OCI-LY1 (cell line): ENCODE results near the gene JAG1.

Source experiments
- H2AFZ ChIP-seq: fragments of 200-600 bp; sonication (generic), shearing (Covaris generic); 2 replicates; pipeline ENCODE4 v1.6.0; 2014; ENCODE audit warnings: antibody characterized with exemption, mild to moderate bottlenecking, low read length
- H3F3A ChIP-seq: fragments of 200-600 bp; sonication (generic), shearing (Covaris generic); 2 replicates; pipeline ENCODE4 v1.6.0; 2014; ENCODE audit warnings: mild to moderate bottlenecking, antibody characterized with exemption, low read length, moderate library complexity; ENCODE audit not compliant: insufficient read depth
- H3K27ac ChIP-seq: fragments of 200-600 bp; sonication (generic); 2 replicates; pipeline ENCODE4 v1.5.1; 2014; ENCODE audit warnings: low read length, mixed run types, mild to moderate bottlenecking, low read depth; ENCODE audit not compliant: poor library complexity, severe bottlenecking
- H3K27me3 ChIP-seq: fragments of 200-600 bp; sonication (generic); 2 replicates; pipeline ENCODE4 v1.6.0; 2014; ENCODE audit warnings: antibody characterized with exemption, mild to moderate bottlenecking, low read length, moderate library complexity; ENCODE audit not compliant: insufficient read depth
- H3K36me3 ChIP-seq: fragments of 200-600 bp; sonication (generic); 2 replicates; pipeline ENCODE4 v1.6.1; 2014; ENCODE audit warnings: mild to moderate bottlenecking, antibody characterized with exemption, low read length, moderate library complexity, mixed read lengths; ENCODE audit not compliant: insufficient read depth
- H3K4me1 ChIP-seq: fragments of 200-600 bp; sonication (generic); 2 replicates; pipeline ENCODE4 v1.5.1; 2014; ENCODE audit warnings: mild to moderate bottlenecking, low read length, moderate library complexity; ENCODE audit not compliant: insufficient read depth, severe bottlenecking
- H3K4me2 ChIP-seq: fragments of 200-600 bp; sonication (generic), shearing (Covaris generic); 2 replicates; pipeline ENCODE4 v1.6.1; 2014; ENCODE audit warnings: low read length
- H3K4me3 ChIP-seq: fragments of 200-600 bp; sonication (generic); 2 replicates; pipeline ENCODE4 v1.5.1; 2014; ENCODE audit warnings: low read length, low read depth, mild to moderate bottlenecking, mixed read lengths; ENCODE audit not compliant: poor library complexity, severe bottlenecking
- H3K79me2 ChIP-seq: fragments of 200-600 bp; shearing (Covaris generic); 2 replicates; pipeline ENCODE4 v1.6.1; 2016; ENCODE audit warnings: mixed run types, low read length, mixed read lengths; ENCODE audit not compliant: insufficient read depth
- H3K9ac ChIP-seq: fragments of 200-600 bp; sonication (generic), shearing (Covaris generic); 2 replicates; pipeline ENCODE4 v1.6.1; 2014; ENCODE audit warnings: mild to moderate bottlenecking, low read length, mixed read lengths
- H3K9me2 ChIP-seq: fragments of 200-600 bp; sonication (generic), shearing (Covaris generic); 2 replicates; pipeline ENCODE4 v1.6.1; 2014; ENCODE audit warnings: low read depth, mild to moderate bottlenecking, low read length, mixed read lengths
- H3K9me3 ChIP-seq: fragments of 200-600 bp; shearing (Covaris generic); 2 replicates; pipeline ENCODE4 v1.6.1; 2014; ENCODE audit warnings: low read length, mixed read lengths
- H4K20me1 ChIP-seq: fragments of 200-600 bp; sonication (generic), shearing (Covaris generic); 2 replicates; pipeline ENCODE4 v1.6.0; 2016; ENCODE audit warnings: mild to moderate bottlenecking, low read length; ENCODE audit not compliant: insufficient read depth
- EZH2 ChIP-seq: fragments of 200-600 bp; sonication (generic), shearing (Covaris generic); IDR thresholded peaks from 2 replicates; pipeline ENCODE4 v1.8.0; 2017; ENCODE audit warnings: borderline replicate concordance, mixed run types, mild to moderate bottlenecking, antibody characterized with exemption, low read length, moderate library complexity, mixed read lengths
- TF ChIP-seq, protein P1 (sequence below): fragments of 200-600 bp; sonication (generic), shearing (Covaris generic); IDR thresholded peaks from 2 replicates; pipeline ENCODE4 v1.5.1; 2017; ENCODE audit warnings: mild to moderate bottlenecking, antibody characterized with exemption, low read length, moderate library complexity, mixed read lengths

The JAG1 gene

GRCh38 chr20:10667560-10668167 lies 6.1 kb downstream of the JAG1 start:
- H3K27me3 ChIP-seq = no peaks in the 10 kb centered on the region; the same call in 1 of the 2 replicates
- H3K9ac ChIP-seq = no peak overlapping the region
- H3F3A ChIP-seq = no peaks in the 10 kb centered on the region
- no peaks in the 10 kb centered on the region for H3K79me2 ChIP-seq
- H4K20me1 ChIP-seq = no peaks in the 10 kb centered on the region
- no peak overlapping the region for H2AFZ ChIP-seq
- H3K4me1 ChIP-seq = peaks cover 32% of the 10 kb centered on the region
- H3K36me3 ChIP-seq = no peaks in the 10 kb centered on the region
- no peak overlapping the region for H3K27ac ChIP-seq
- no peaks in the 10 kb centered on the region for H3K9me3 ChIP-seq
- no peak overlapping the region for H3K4me3 ChIP-seq
- no peak for TF ChIP-seq EZH2
- TF ChIP-seq, protein P1, sequence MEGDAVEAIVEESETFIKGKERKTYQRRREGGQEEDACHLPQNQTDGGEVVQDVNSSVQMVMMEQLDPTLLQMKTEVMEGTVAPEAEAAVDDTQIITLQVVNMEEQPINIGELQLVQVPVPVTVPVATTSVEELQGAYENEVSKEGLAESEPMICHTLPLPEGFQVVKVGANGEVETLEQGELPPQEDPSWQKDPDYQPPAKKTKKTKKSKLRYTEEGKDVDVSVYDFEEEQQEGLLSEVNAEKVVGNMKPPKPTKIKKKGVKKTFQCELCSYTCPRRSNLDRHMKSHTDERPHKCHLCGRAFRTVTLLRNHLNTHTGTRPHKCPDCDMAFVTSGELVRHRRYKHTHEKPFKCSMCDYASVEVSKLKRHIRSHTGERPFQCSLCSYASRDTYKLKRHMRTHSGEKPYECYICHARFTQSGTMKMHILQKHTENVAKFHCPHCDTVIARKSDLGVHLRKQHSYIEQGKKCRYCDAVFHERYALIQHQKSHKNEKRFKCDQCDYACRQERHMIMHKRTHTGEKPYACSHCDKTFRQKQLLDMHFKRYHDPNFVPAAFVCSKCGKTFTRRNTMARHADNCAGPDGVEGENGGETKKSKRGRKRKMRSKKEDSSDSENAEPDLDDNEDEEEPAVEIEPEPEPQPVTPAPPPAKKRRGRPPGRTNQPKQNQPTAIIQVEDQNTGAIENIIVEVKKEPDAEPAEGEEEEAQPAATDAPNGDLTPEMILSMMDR = no peak
- no peak overlapping the region for H3K4me2 ChIP-seq
- no peaks in the 10 kb centered on the region for H3K9me2 ChIP-seq

DNA sequence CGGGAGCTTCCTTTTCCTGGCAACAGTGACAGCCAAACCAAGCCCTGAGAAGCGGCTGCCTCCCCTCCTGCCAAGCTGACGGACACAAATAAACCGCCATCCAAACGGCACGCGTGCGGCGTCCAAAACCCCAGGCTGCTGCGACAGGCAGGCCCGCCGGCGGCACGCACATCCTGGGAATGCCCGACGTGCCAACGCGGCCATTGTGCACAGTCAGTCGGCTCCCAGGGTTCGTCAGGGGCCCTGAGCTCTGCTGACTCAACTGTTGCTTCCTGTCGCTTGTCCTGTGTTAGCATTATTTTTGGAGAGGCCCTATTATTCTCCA lies 6.8 kb downstream of the JAG1 start:
- Histone ChIP-seq H4K20me1 (no peaks in the 10 kb centered on the region), H3K27ac (no peak overlapping the region), H3K27me3 (no peaks in the 10 kb centered on the region; the same call in 1 of the 2 replicates), H3K36me3 (no peaks in the 10 kb centered on the region), H3K4me3 (no peak overlapping the region), H3K9me2 (no peaks in the 10 kb centered on the region), H3K79me2 (no peaks in the 10 kb centered on the region), H3K4me2 (no peak overlapping the region), H3F3A (no peaks in the 10 kb centered on the region), H3K9ac (no peak overlapping the region), H2AFZ (no peak overlapping the region), H3K4me1 (peaks cover 25% of the 10 kb centered on the region), H3K9me3 (no peaks in the 10 kb centered on the region)
- TF ChIP-seq, protein P1 = no peak
- no peak for TF ChIP-seq EZH2

- H3K27ac ChIP-seq = no peak overlapping the region
- no peaks in the 10 kb centered on the region for H3K9me3 ChIP-seq
- no peak overlapping the region for H3K4me2 ChIP-seq
- H2AFZ ChIP-seq = no peak overlapping the region
- no peaks in the 10 kb centered on the region for H3K36me3 ChIP-seq
- H3K27me3 ChIP-seq = no peaks in the 10 kb centered on the region; the same call in 1 of the 2 replicates
- no peak for TF ChIP-seq EZH2
- TF ChIP-seq, protein P1 = no peak
- H3K9me2 ChIP-seq = no peaks in the 10 kb centered on the region
- H3K79me2 ChIP-seq = no peaks in the 10 kb centered on the region
- no peak overlapping the region for H3K9ac ChIP-seq
- H3F3A ChIP-seq = no peaks in the 10 kb centered on the region
- H3K4me3 ChIP-seq = no peak overlapping the region
- no peaks in the 10 kb centered on the region for H4K20me1 ChIP-seq
- peaks cover 19% of the 10 kb centered on the region for H3K4me1 ChIP-seq
Observed at GRCh38 chr20:10666221-10667076, 7.3 kb downstream of the JAG1 start.
